Left lobe of liver (tissue), 2 donors: ENCODE results near the gene ANXA5. TPM values are rescaled to one million over a fixed set of nuclear protein-coding genes. Genes with fewer than 3 reads are reported as not detected.

ENCODE experiments used
- ATAC-seq: fragments of 200-7000 bp; cut with Tn5 transposase; one replicate; pipeline ENCODE4 v1.9.1; 2020; ENCODE audit warnings: mild to moderate bottlenecking, moderate library complexity
- DNase-seq: peaks from one replicate; pipeline ENCODE4 v3.0.0-alpha.2; 2020; ENCODE audit warnings: low spot score
- total RNA-seq: library from RNA; stranded (reverse); gene quantifications from one replicate; pipeline ENCODE4 v1.2.1, GENCODE V29; 2021
- donor health status: DM: no; HTN: no; CAD: no; lungs with moderate emphysema.
- donor health status: DM: no; HTN: yes; CAD: no.

ANXA5 gene
- total RNA-seq, 1 donor from 2014 or later: 49.1 TPM

DNA sequence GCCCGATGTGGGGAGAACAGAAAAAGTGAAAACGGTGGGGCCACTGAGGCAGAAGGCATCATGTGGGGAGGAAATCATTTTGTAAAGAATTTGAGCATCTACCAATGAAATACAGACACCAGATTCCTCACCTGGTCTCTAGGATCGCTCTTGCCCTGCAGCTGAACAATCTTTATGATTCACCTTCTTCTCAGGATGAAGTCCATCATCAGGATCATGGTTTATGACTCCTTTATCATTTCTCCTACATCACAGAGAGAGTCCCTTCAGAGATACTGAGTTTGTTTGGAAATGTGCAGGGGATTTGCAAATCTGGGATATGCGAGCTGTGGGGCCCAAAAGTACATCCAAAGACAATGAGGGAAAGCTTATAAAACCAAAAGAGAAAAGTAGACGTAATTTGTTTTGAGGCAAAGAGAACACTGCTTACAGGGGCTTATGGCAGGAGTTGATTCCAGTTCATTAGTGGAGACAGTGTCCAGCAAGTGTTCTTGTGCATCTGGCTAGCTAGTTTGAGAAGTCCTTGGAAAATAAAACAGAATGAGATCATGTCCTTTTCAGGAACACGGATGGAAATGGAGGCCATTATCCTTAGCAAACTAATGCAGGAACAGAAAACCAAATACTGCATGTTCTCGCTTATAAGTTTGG is 15.3 kb upstream of the ANXA5 start:
- no peak for ATAC-seq
- no peak for DNase-seq

DNA sequence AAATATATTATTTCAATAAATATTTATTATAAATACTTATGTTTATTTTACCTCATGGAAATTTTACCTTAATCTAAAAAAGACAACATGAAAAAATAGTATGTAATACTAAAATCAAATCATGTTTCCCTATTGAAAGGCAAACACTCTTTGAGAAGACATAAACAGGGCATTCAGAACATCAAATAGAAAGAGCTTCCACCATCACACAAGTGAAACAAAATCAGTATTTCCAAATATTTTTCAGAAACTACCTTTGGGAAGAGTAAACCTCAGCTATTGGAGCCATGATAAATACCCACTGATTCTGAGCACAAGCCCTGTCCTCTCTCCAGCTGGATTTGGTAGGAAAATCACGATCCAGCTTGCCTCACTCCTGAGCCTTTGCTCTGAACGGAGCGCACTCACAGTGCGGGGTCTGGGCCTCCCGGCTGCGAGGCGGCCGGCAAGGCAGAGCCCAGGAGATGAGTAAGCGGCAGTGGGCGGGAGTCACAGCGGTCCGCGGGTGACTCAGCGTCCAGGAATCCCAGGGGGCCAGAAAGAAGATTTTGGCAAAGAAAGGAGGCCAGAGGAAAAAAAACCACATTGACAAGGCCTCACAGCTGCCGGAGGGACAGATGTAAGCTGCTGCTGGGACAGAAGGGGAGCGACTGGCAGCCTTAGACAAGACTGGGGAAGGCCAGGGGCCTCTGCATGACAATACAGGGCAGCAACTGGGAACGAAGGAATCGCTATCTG is 14.7 kb upstream of the ANXA5 start:
- ATAC-seq (peak; percentile 76), DNase-seq (peak; percentile 48)

DNA sequence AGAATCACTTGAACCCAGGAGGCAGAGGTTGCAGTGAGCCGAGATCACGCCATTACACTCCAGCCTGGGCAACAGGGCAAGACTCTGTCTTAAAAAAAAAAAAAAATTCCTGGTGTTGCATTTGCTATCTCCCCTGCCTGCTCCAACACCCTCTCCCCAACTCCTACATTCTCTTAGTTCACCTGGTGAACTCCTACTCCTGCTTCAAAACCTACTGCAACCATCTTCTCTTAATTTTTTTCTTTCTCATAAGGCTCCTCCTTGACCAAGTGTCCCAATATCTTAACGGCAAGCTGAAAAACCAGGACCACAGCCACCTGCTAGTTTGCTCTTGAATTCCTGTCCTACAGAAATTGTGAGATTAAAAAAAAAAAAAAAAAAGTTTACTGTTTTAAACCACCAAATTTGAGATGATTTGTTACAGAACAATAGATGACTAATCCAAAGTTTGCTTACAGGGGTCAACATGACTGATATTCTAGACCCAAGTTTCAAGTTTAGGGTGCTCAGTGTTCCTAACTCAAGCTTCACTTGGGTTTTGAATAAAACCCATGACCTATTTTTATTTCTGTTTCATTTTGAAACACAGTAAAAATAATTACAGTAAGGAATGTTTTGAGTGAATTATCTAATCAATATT is 13.1 kb upstream of the ANXA5 start:
- DNase-seq: no peak
- no peak for ATAC-seq

DNA sequence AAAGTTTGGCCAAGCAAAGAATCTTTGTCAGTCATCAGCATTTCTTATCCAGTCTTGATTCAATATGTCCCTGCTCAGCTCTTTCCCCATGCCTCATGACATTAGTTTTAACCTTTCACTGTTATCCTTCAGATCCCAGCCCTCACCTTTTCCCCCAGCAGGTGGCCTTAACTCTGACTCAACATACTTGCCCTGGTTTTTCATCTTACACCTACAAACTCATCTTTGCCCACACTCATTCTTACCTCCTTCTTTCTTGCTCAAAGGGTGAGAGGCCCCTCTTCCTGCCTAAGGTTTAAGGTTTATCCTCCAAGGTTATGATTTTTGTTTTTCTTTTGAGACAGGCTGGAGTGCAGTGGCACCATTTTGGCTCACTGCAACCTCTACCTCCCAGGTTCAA is 10.6 kb upstream of the ANXA5 start:
- DNase-seq (no peak), ATAC-seq (no peak)

DNA sequence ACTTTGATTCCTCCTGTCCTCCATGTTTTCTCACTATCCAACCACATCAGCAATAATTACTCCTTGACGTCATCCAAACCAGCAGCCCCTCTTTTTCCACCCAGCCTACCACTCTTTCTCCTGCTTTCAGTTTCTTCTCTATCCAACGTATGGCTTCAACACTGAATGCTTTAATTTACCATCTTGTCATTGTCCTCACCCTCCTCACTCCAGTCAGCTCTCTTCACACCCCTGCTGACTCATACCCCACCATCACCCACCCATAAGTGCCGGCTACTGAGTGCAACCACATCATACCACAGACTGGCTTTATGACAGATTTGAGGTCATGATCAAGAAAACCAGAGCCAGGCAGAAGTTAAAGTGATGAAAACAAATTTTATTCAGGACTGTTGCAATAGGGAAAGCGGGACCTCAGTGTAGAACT is 9.8 kb upstream of the ANXA5 start:
- DNase-seq (no peak), ATAC-seq (no peak)

DNA sequence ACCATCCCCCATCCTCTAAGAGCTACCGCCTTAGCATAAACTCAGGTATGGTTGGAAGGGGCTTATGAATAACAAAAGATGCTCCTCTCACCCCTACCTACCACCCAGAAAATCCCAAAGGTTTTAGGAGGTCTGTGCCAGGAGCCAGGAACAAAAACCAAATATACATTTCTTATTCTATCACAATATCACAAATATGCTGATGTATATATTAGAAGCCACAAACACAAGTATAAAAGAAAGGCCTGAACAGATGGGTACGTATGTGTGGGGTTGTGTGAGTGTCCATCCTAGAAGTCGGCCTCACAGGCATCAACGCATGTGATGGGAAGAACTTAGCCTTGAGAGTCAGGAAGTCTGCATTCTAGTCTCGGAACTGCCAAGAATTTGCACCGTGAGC is 8.7 kb upstream of the ANXA5 start:
- no peak for ATAC-seq
- no peak for DNase-seq

DNA sequence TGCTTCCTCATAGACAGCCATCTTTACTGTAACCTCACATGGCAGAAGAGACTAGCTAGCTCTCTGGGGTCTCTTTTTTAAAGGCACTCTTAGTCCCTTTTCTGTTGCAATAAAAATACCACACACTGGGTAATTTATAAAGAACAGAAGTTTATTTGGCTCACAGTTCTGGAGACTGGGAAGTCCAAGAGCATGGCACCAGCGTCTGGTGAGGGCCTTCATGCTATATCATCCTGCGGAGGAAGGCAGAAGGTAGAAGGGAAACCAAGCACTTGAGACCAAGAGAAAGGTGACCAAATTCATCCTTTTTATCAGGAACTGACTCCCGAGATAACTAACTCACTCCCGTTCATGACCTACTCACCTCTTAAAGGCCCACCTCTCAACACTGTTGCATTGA is 5.4 kb upstream of the ANXA5 start:
- no peak for ATAC-seq
- DNase-seq: no peak

DNA sequence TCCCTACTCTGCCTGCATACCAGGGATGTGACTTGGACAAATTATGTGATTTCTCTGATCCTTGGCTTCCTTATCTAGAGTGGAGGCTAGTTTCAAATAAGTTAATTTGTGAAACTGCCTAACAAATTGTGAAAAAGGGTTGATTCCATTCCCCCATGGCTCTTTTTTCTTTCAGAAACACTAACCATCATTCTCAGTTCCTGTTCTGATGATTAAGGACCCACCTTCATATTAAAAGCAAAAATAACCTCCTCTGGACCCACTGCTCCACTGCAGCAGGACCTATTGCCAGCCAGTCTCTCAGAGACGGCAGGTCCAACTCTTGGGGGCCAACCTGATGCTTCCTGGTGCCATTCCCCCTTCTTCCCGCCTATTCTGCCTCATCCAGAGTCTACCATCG is 4.5 kb upstream of the ANXA5 start:
- ATAC-seq: no peak
- DNase-seq: no peak

DNA sequence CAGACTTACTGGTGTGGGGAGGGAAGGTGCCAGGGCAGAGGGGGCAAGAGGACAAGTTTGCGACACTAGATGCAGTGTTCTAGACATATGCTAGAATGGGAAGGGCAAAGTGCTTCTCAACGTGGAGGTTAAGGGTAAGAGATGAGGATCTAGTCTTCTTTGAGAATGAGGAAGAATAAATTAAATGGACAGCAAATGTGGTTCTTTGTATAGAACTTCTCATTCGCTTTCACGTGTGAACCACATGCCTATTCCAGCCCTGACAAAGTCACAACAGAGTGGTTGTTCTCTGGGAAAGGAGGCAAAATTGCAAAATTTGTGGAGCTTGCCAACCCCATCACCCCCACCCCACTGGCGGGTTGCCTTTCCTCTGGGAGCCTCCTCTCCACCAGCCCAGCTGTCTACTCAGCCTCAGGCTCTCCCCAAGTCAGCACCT is 1.5 kb upstream of the ANXA5 start:
- DNase-seq (no peak), ATAC-seq (no peak)

DNA sequence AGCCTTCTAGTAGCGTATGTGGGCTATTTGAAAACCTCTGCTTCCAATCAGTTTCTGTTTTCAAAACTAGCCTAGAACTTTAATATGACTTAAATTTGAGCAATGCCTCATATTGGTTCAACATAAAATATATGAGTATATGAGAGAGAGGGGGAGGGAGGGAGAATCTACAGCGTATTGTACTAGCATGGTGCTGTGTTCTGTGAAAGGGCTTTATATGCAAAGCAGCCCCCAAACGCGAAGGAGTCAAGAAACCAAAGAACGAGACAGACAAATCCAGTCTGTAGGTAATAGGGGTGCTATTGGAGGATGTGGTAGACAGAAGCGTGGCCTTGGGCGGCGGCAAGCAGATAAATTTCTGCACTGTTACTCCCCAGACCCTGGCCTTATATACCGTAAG is 784 bp upstream of the ANXA5 start:
- ATAC-seq: no peak
- no peak for DNase-seq

DNA sequence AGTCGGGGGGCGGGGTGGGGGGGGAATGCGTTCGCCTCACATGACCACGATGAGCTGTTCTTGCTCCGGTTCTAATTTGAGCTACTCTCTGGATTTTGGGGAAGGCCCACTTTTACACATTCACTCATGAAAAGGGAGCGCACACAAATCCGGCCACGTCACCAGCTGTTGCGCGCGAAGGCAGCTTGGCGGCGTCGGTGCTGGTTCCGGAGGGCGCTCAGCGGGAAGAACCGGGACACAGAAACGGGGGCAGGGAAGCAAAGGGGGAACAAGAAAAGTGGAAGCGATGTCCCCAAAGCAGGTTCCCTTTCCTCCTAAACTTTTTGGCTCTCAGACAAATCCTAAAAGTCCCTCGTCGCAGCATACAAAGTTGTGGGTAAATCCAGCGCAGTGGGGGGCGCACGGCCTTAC is 605 bp downstream of the ANXA5 start:
- ATAC-seq: peak; percentile 58
- DNase-seq: peak; percentile 67

DNA sequence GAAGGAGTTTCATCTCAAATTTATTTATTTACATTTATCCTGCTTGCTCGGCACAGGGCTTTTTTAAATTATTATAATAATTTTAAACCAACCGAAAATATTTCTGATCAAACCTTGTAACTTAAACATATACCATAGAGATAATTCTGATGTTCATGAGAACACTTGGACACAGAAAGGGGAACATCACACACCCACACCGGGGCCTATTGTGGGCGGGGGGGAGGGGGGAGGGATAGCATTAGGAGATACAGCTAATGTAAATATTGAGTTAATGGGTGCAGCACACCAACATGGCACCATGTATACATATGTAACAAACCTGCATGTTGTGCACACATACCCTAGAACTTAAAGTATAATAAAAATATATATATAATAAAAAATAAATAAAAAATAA is 2.9 kb downstream of the ANXA5 start:
- DNase-seq: no peak
- ATAC-seq: no peak

DNA sequence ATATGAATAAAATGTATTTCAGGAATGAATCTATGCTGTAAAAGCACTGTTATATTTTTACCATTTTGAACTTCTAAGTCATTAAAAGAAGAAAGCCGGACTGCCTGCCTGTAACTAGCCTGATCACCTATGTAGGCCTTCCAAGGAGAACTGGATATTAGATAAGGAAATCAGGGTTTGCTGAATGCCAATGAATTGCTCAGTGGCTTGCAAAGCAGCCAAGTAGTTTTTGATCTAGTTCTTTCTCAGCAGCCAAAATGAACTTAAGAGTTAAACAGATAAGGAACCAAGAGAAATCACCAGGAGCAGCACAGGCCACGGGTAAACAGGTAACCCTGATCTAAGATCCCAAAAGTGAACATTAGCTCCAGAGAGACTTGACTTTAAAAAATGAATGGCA is 3.3 kb downstream of the ANXA5 start:
- ATAC-seq (no peak), DNase-seq (no peak)

DNA sequence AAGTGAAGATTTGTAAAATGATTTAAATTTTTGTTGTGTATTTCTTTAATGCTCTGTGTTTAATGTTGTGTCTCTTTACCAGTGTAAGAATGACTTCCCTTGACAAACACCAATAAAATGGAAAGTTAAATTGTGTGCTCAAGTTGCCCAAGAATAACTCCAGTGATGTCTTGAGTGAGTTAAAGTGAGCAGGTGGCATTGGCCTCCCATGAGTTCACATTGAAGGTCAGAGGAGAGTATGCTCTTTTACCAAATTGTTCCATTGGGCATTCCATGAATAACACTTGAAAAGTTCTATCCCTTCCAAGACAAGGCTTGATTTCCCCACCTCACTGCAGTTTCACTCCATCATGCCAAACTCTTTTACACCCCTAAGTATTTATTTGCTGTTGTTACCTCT is 4.5 kb downstream of the ANXA5 start:
- ATAC-seq (no peak), DNase-seq (no peak)

DNA sequence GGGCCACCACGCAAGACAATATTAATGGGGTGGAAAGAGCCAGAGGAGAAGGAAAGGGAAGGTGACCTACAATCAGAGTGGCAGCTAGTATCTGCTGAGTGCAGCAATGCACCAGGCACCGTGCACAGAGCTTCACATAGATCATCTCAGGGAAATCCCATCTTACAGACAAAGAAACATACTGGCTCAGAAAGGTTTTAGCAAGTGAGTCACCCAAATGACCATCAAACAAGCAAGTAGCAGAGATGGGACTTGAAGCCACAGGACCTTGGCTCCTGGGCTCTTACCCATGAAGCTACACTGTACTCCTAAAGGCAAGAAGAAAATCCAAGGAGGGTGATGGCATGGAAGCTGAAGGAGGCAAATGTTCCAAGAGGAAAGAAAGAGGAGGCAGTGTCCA is 6.8 kb downstream of the ANXA5 start:
- ATAC-seq (no peak), DNase-seq (no peak)

DNA sequence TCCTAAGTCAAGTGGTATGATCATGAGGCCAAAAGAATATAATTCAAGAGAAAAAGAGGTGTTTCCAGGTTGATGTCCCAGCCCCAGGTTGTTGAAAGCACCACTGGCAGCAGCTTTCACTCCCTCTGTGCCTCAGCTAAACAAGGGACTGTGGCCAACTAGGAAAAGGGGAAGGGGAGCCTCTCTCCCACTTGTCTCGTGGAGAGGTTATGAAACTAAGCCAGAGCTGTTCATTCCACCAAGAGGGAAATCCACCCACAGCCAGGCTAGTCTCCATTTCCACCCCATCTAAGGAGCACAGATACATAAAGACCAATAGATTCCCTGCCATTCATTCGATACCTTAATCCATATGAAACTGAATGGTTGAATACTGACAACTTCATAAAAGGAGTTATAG is 8.1 kb downstream of the ANXA5 start:
- ATAC-seq: no peak
- DNase-seq: no peak

DNA sequence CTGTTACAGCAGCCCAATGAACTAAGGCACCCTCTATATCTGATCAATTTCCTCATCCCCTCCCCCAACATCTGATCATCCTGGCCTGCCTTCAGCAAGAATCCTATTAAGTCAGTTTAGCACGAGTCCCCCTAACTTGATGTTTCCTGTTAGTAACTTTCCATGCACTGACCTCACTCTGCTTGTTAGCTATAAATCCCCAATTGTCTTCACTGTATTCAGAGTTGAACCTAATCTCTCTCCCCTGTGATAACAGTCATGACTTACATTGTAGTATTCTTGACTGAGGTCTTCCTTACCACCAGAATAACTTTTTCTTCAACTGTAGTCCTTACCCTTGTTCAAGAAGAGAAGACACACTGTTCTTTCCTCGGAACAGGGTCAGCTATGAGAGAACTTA is 8.5 kb downstream of the ANXA5 start:
- ATAC-seq (no peak), DNase-seq (no peak)

DNA sequence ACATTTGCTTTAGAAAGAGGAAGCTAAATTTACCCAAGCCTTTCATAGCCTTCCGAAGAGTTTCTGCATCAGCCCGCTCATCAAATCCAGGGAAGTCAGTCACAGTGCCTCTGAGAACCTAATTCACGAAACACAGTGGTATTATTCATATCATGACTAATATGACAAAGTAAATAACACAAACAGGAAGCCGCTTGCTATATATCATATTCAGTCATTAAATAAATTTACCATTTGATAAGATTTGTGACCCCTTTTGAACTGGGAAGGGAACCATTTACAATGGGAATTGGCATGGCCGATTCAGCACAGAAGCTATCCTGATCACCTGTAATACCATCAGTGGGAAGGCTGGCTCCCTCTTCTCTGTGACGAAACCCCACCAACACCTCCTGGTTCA is 10.5 kb downstream of the ANXA5 start:
- DNase-seq (no peak), ATAC-seq (no peak)

DNA sequence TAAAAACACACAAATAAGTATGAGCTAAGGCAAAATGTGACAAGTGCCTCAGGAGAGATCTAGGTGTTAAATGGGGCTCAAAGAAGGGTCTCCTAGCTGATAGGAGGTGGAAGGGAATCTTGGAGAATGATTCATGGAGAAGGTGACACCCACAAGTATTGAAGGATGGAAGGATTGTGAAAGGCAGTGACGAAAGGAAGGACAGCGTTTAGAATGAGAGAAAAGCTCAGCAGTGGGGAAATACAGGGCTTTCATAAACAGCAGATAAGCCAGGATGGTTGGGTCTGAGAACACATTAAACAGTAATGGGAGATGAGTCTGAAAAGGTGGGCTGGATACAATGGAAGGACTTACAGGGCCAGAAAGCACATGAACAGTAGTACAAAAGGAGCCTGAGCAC is 11.5 kb downstream of the ANXA5 start:
- DNase-seq: no peak
- no peak for ATAC-seq

DNA sequence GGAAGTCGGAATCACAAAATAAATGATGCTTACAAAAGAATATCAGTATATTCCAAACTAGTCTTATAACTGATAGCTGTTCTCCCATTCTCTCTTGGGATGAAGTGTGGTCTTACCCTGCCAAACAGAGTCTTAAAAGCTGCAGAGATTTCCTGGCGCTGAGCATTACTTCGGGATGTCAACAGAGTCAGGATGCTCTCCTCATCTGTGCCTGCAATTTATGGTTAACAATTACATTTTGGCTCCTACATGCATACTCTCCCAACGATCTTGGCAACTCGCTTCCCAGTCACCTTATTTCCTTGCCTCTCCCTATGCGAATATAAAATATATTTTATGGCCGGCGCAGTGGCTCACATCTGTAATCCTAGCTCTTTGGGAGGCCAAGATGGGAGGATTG is 12.2 kb downstream of the ANXA5 start:
- no peak for ATAC-seq
- no peak for DNase-seq

DNA sequence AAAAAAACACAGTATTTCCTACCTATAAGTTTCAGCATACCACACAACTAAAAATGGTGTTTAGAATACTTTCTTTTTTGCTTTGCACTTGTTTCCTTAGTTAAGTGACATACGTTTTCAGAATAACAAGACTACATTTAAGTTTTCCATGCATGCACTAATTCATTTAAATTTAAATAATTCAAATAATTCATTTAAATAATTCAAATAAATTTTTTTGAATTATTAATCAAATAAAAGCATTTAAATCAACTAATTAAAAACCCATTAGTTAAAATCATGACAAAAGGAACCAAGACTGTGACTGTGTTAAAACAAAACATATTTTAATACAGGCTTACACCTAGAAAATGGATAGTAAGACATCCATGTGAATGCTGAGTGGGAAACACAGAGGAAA is 12.8 kb downstream of the ANXA5 start:
- no peak for DNase-seq
- ATAC-seq: no peak

DNA sequence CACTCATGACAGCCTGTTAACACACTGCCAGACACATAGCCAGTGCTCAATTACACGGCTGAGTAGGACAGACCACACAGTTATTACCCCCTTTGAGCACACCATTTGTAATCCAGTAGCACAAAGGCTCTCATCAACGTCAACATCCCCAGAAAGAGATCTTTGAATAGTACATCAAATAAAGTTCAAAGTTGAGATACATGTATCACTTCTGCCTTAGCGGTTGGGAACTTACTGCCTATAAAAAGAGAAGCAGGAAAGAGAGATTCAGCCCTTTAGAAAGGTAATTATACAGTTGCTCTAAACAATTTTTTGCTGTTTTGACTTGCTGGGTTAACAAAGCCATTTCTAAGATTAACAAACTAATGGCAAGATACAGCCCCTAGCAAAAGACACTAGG is 16.2 kb downstream of the ANXA5 start:
- ATAC-seq (no peak), DNase-seq (no peak)
